Embryonic facial prominence (tissue), 1 donor: ENCODE results near the gene ATXN1.
"Not testable (repeated sequence)": the region's sequence is repeated elsewhere in the genome, so short reads cannot be mapped to it uniquely, and the experiment has no call there.

ENCODE experiments used
- DNase-seq: peaks from one replicate; pipeline ENCODE4 v3.0.0-alpha.2; 2016; ENCODE audit errors: extremely low spot score

ATXN1 gene

DNA sequence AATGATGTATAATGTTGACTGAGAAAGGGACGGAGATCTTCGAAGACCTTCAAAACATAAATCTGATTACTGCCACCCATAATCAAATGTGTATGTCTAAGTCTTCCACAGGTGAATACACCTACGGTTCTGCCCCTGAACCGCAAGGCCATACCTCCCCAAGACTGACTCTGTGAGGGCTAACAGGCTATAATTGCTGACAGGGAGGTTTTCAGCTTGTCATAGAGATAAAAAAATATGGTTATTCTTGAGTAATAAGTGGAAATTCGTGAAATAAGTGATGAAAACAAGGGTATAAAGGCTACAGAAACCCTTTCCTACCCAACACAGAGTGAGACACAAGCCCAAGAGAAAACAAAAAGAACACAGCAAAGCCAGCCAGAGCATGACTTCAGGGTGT, 188.9 kb downstream of the ATXN1 start:
- no peak for DNase-seq

DNA sequence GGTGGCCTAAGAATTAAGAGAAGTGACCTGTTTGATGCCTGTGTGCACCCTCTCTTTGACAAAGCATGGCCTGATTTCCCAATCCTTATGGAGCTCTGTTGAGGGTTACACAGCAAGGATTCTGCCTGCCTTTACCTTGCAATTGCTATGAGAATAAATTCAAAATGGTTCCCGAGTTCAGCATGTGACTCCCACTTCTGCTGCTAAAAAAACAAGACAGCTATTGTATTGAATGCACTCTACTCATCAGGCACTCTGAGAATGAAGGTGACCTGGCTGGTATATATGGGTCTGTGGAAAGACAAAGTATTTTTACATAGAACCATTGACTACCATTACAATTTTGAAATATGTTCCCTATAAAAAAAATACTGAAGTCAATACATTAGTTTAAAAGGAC, 190.3 kb downstream of the ATXN1 start:
- DNase-seq: no peak

DNA sequence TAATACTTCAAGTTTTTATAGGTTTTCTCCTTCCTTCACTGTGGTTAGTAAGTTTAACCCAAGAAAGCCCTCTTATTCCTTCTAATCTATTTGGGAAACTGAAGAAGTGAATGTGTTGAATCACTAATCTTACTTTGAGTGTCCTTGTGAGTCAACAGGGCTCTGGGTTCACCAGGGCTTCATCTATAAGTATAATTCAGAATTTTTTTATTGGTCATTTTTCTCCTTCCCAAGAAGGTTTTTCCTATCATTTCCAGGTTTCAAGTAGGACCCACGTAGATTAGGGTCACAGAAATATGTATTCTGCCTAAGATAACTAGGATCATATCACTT, 191.1 kb downstream of the ATXN1 start:
- no peak for DNase-seq

DNA sequence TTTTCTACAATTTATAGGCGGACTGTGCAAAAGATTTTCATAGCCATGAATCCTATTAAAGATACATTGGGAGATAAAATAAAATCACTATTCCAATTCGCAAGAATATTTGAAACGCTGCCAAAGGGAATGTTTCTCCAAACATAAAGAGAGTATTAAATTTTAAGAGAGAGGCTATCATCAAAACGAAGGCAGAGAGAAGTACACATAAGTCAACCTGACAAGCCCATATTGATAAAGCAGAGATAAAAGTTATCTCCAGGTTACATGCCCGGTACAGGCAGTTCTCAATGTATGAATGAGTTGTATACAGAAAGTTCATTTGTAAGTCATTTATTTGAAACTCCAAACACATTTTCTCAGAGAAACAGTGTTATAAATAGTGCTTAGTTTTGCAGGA, 193.1 kb downstream of the ATXN1 start:
- no peak for DNase-seq

DNA sequence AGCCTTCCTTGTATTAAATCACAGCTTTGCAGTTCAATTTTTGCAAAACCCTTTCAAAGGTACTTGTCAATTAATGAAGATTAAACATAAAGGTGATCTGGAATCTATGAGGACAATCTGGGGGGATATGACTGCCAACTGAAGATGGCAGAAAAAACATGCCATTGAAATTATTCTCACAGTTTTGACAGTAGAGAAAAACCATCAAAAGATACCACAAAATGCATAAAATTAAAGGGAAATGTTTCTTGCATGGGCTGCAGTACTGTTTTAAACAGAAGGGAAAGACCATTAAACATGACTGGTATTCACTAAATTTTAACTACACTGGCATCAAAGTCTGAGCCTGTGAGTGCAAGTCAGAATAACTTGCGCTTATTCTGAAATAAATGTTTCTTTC, 194.2 kb downstream of the ATXN1 start:
- DNase-seq: no peak

DNA sequence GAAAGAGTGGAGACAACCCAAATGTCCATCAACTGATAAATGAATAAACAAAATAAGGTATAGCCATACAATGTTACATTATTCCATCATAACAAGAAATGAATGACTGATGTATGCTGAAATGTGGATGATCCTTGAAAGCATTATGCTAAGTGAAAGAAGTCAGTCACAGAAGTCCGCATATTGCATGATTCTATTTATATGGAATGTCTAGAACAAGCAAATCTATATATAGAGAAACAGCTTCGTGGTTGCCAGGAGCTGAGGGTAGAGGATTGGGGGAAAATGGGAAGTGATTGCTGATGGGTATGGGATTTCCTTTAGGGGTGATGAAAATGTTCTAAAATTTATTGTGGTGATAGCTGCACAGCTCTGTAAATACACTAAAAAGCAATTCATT, 196.8 kb downstream of the ATXN1 start:
- DNase-seq: no peak

DNA sequence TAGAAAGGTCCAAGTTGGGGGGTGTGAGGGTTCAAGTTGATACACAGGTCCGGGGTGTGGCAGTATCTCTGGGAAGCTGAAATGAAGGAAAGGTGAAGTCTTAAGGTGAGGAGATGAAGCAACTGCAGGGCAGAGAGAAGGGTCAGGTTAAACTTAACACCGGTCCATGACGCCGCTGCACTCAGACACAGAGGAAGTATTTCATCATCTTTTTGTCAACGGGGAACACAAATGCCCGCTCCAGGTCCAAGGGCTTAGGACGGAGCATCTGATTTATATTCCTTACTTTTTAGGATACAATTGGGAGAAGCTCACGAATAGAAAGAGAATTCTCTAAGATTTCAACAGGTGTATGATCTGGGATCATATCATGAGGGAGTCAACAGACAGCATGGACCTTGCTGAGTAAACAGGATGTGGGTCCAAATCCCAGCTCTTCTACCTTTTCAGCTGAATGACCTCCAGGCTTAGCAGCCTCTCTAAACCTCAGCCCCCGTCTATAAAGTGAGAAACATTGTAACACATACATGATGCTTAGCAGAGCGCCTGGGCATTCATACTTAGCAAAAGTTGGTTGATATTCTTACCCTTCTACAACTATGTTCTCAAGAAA, 197.5 kb downstream of the ATXN1 start:
- DNase-seq: no peak

DNA sequence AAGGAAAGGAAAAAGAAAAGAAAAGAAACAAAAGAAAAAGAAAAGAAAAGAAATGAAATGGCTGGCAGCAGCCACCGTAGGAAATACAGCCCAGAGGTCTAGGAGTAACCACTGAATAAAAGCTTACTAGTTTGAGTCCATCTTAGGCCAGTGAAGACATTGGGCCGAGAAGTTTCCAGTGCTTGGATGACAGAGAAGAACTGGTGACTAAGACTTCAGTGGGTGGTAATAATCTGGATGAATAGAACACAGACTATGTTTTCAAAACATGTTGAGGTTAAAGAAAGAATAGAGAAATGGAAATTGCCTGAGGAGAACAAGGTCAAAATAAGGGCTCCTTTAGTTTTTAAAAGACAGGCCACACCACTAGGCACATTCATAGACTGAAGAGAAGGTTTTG, 198.8 kb downstream of the ATXN1 start:
- no peak for DNase-seq

DNA sequence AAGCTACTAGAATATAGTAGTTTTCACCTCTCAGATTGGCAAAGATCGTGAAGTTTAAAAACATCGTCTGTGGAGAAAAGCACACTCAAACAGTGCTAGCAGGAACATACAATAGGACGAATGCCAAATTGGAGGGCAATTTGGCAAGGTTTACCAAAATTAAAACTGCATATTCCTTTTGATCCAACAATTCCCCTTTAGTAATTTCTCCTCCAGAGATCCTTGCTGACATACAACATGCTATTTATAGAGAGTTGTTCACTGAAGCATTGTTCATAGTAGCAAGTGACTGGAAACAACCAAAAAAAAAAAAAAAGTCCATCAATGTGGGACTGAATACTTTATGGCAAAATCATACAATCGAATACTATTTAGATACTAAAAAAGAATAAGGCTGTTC, 202.2 kb downstream of the ATXN1 start:
- no peak for DNase-seq

DNA sequence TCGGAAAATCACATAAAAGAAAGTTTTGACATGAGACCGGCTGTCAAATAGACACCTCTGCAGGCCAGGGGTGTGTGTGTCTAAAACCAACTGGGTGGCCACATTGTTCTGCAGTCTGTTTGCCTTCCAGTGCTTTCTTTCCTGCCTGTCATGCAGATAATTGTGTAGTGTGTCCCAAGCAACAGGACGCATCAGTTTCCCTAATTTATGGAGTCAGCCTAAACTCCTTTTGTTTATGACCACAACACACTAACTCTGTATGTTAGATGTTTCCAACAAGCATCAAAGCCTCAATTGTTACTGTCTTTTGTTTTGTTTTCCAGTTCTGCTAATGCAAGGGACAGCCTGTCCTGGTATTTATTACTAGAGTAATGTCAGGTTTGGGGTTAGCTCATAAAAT, 205.7 kb downstream of the ATXN1 start:
- DNase-seq: no peak

DNA sequence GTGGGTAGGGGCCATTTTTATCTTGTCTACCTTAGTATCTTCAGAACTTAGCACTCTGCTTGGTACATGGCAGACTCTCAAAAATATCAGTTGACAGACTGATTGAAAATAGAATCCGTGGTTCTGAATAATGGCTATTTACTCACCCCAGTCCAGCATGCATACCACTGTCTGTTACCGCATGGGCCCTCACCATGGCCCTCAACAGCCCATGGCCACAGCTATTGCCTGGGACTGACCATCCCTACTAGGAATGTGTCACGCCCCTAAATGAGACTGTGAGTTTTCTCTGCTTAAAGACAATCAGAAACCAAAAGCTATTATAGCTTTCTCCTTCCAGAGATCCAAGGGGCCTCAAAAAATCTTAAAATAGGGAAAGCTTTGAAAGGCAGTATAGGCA, 207.7 kb downstream of the ATXN1 start:
- no peak for DNase-seq

DNA sequence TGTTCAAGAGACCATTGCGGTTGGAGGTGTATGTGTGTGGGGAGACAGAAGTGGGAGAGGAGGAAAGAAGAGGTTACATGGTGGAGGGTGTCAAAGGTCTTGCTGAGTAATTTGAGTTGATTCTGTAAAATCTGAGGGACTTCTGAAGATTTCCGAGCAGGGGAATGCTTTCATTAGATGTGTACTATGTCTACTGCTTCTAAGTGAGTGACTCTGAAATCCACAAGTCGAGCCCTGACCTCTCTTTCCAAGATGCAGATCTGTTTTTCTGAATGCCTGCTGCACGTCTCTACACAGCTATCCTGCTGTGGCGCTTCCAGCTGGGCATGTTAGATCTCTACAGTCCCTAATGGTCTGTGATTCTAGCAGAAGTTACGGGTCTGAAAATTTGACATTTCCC, 209.8 kb downstream of the ATXN1 start:
- DNase-seq: no peak

DNA sequence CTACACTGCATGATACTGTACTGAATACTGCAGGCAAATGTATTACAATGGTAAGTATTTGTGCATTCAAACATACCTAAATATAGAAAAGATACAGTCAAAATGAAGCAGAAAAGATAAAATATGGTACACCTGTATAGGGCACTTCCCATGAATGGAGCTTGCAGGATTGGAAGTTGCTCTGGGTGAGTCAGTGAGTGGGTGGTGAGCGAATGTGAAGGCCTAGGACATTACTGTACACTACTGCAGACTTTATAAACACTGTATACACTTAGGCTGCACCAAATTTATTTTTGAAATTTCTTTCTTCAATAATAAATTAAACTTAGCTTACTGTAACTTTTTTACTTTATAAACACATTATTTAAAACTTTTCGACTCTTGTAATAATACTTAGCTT, 213.1 kb downstream of the ATXN1 start:
- DNase-seq: no peak

DNA sequence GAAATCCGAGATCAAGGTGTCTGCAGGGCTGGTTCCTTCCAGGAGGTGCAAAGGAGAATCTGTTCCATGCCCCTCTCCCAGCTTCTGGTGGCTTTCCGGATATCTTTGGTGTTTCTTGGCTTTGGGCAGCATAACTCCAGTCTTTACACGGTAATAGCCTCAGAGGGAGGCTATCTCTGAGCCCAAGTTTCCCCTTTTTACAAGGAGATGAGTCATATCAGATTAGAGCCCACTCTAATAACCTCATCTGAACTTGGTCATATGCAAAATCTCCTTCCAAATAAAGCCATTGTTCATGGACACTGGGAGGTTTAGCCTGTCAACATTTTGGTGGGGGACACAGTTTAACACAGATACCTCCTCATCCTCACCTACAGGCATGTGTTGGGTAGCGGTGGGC, 213.7 kb downstream of the ATXN1 start:
- DNase-seq: no peak

DNA sequence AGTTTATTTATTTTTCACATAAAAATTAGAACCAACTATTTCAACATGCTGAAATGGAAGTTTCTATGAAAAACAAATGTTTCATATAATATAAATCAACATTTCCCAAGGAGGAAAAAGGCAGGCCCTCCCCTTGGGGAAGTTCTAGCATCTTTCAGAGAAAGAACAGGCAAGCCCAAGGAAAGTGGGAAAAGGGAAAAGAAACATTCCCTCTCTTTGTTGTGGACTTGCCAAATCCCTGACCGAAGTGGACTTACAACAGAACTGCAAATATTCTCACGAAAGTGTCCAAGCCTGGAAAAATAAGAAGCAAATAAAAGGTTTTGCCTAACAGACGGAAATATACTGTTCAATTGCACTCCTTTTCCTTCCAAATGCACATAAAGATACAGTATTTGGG, 214.4 kb downstream of the ATXN1 start:
- no peak for DNase-seq

DNA sequence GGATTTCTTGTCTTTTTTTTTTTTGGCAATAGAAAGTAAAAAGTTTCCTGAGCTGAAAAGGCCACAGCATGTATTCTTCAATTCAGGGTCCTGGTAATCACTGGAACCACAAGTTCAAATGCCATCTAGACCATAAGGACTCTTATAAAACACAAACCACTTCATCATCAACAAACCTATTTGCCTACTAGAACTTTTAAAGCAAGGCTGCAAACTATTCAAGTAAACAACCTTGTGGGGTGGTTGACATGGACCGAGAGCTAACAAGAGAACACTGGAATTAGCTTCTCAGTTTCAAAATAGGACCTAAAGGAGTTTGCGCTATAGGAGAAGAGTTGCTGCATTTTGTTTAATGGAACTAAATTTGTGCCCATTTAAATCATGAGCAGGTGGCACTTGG, 215.9 kb downstream of the ATXN1 start:
- no peak for DNase-seq

DNA sequence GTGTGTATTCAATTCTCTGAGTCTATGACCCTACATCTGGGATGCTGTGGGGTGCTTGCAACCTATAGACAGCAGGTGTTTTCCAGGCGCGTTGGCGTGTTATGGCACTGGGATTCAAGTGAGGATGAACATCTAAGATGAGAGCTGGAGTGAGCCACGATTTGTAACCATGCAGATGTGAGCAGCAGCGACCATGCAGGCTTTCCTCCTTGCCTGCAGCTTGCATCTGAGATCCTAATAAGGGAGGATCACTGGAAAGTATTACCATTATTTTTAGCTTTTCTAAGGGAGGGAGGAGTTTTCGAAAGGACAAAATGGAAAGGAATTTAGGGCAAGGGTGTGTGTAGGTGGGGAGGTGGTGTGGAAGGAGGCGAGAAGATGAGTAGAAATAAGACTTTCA, 216.7 kb downstream of the ATXN1 start:
- DNase-seq: no peak

DNA sequence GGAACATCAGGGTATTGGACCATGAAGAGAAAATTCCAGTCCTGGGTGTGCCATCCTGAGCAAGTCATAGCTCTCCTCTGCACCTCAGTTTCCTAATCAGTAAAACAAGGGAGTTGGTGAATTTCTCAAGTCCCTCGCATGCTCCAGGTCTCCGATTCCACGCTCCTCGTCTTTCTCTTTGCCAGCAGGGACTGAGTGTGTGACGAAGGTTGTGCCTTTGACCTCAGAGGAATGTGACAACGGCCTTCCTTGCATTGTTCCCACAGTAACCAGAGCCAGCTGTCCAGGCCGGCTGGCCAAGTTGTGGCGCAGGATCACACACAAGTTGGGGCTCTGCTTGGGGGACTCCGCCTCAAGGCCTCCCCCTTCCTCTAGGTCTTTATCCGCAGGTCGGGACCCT, 217.3 kb downstream of the ATXN1 start:
- no peak for DNase-seq

DNA sequence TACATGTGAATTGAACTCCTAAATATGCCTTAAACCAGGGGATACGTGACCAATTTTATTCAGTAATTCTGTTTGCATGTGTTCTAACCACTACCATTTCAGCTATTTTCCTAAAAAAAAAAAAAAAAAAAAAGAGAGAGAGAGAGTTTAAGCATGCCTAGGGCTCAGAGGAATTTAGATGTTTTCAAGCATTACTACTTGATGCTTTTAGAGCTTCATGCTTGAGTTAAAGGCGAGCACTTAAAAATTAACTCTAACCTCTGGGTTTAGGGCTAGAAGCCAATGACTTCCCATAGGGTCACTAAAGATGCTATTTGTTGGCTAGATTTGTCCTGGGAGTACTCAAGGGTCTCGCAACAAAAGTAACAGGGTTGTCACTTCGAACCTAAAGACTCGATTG, 217.7 kb downstream of the ATXN1 start:
- peak; percentile 22 for DNase-seq

DNA sequence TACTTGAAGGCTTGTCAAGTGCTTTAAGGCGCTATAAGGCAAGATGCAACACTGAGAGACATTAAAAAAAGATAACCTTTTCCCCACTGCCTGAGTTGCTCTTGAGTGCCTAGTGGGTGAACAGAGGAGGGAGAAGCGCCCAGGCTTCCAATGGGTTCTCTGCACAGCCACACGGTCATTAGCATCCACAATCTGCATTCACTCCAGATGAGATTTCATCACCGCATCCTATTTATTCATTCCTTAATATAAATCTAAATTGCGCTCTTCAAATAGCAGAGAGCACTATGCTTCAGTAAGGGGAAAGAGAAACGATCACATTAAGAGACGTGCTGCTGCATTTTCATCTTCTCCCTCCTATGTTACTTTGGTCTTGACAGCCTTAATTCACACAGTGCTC, 219.2 kb downstream of the ATXN1 start:
- no peak for DNase-seq

DNA sequence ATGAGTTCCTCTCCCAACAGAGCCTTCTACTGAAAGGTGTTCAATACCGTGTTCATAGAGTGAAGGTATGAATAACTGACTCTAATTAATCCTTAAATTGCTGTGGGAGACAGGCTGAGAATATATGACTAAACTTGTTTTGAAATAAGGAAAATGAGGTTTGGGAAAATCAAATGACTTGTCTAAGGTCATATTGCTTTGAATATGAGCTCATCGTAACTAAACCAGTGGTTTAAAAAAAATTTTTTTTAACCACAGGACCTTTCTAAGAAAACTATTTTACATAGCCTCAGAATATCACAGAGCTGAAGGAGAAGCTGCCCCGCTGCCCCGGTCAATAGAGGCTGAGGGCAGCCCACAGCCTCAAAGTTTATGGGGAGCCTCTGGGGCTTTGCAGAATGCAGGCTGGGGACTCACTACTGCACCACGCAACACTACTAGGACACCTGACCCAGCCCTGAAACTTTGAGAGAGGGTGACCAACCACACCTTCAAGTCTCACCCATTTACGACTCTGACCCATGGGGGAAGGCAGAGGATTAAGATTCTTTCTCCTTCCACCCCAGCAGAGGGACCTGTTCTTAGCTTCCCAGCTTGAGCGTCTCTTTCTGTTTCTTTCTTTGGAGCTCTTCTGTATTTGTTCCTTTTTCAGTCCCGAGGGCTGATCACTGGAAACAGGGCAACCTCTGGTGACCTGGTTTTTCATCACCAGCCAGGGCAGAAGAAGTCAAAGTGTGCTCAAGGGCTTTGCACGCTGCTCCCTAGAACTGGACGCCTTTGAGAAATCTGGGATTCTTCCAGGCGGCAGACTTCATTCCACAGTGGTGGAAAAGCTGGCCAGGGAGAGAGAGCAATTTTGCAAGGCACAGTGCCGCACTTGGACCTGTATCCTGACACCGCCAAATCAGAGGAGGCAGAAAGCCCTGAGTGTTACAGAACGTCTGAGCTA, 220.2 kb downstream of the ATXN1 start:
- DNase-seq: no peak

DNA sequence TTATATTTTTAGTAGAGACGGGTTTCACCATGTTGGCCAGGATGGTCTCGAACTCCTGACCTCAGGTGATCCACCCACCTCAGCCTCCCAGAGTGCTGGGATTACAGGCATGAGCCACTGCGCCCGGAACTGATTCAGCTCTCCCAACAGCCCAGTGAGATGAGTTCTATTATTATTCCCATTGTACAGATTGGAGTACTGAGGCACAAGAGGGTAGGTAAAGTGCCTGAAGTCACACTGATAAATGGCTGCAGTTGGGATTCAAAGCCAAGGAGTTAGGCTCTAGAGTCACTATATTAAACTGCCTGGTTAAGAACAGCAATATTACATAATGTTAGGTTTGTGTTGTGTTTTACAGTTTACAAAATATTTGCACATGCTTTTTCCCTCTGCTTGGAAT, 220.9 kb downstream of the ATXN1 start:
- not testable (repeated sequence) for DNase-seq

DNA sequence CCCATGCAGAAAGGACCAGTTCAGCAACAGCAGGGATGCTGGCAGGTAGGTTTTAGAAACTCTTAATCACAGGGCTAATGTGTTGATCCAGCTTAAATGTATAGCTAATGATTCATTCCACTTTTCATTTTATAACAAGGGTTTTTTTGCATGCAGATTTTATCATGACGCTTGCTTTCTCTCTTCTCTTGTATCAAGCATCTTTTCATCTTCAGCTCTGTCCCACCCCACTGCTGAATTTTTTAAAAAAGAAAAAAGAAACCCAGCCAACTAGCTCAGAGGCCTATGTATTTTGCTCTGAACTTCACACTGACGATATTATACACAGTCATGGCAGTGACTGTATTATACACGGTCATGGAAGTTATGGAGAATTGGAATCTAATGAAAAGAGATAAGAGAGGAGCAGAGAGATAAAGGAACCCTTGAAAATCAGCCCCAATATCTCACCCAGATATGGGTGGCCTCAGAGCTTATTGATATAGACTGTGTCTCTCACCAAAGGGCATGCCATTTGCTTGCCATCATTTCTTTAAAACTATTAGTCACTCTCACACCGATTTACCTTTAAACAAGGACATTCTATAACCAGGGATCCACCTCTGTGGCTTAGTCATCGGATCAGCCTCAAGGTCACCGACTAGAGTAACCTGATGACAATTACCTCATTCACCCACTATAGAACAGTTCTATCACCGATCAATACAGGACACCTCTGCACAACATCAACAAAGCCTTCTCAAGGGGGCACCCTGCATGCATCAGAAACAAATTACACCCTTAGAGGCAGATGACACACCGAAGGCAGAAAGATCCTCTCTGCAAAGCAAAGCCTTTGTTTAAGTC, 222.0 kb downstream of the ATXN1 start:
- no peak for DNase-seq
